AG08395 (cell line): ENCODE measurements around the gene HNRNPL.
A peak's percentile ranks its signal among the peaks of the same experiment; 100 is the strongest.
"Not testable (repeated sequence)": the region's sequence is repeated elsewhere in the genome, so short reads cannot be mapped to it uniquely, and the experiment has no call there.

ENCODE experiments used
- DNase-seq: peaks from one replicate; pipeline ENCODE4 v3.0.0; 2012; ENCODE audit warnings: mixed read lengths, low spot score

HNRNPL gene

DNA sequence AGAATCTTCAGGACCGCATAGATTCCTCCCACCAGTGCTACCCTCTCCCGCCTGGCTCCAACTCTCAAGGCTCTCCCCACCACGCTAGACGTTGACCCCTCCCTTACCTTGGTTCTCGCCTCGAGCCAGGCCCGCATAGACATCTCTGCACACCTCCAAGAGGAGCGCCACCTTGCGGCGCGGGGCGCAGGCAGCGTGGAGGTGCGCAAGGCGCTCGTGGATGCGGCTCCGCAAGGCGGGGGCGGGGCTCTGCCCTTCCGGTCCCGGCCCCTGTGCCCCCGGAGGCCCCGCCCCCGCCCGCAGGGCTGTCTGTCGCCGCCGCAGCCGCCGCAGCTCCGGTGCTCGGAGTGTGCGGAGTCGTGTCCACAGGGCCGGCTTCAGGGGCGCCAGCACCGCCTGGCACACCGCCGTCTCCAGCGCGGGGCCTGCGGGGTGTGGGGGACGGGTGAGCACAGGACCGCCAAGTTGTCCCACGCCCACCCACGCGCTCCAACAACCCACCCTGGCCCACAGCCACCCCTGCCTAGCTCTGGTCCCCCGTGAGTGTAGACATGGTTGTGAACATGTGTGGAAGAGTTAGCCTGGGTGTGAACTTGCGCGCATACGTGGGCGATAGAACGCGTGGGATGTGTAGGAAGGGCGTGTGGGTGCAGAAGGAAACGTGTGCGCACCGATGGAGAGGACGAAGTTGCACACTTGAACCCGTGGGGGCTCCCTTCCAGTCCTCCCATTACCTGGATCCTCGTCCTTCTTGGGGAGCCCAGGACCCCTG is 20.2 kb upstream of the HNRNPL start:
- DNase-seq, result peak; percentile 78

DNA sequence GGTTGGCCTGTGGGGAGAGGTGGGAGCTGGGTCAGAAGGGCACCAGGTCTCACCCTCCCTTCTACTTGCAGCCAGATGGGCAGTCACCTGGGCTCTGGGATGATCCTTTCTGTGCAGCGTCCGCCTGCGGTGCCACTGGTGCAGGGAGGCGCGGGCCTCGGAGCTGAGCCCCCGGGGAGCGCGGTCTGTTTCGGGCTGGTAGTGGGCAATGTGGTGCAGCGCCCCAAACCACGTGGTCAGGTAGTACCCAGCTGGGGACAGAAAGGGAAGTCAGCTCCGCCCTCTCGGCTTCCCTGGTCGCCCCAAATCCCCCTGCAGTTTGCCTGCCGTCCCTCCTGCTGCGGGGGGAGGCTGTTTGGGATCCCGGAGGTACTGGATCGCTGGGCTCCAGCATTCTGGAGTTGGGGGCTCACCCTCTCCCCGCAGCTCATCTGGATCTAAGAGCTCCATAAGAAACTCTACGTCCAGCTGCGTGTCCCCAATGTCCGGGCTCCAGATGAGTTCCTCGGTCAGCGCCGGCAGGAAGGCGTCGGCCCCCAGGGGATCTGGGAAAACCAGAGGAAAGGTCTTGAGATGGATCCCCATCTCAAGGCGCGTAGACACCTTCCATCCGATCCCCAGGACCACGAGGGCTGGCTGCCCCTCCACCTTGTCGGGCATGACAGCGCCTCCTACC is 19.5 kb upstream of the HNRNPL start:
- DNase-seq, result peak; percentile 1

DNA sequence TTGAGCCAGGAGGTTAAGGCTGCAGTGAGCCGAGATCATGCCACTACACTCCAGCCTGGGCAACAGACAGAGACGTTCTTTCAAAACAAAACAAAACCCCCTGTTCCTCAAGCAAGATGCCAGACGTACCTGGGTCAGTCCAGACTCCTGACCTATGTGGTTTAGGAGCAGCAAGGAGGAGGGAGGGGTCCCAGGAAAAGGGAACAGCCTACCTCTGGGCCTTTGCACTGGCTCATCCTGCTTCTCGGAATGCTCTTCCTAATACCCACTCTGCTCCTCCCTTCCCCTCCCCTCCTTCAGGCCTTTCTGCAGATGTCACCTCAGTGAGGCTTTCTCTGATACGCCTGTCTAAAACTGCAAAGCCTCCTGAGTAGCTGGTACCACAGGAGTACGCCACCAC is 18.8 kb upstream of the HNRNPL start:
- no peak for DNase-seq

DNA sequence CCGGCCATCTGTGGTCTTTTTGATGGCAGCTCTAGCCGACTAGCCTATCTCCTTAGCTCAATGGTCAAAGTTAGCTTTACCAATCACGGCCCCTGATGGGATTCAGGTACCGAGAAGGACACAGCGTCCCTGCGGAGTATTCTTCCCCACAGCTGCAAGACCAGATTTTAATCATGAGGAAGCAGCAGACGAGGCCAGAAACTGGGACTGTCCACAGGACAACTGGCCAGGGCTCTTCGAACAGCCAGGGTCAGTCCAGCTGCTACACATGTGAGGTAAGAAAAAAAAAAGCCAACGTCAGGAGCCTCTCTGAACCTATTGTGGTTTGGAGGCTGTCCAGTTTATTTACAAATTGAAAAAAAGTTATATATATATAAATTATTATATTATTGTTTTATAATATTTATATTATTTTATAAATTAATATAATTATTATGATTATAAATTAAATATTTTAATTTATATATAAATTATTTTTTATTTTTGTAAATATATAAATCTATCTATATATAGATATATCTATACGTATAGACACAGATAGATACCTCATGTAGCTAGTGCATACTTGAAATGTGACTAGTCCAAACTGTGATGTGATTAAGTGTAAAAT is 17.5 kb upstream of the HNRNPL start:
- no peak for DNase-seq

DNA sequence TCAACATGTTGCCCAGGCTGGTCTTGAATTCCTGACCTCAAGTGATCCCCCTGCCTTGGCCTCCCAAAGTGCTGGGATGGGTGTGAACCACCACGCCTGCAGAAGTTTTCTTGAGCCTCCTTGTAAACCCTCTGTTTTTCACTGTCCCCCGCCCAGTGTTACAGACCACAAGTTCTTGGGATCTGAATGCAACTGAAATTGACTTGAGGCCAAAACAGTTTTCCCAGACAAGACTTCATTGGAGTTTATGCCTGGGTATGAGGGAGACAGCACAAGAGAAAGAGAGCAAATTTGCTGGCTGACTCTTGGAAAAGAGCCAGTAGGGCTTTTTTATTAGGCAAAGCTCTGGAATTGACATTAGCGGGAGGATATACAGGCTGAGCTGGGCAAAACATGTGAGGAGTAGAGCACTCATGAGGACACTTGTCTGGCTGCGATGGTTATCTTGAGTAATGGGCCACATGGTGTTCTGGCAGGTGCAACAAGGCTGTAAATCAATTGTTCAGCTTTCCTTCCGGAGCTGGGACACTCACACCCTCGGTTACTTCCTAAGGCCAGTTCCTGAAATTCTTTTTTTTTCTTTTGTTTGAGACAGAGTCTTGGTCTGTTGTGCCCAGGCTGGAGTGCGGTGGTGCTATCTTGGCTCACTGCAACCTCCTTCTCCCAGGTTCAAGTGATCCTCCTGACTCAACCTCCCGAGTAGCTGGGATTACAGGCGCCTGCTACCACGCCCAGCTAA is 12.7 kb upstream of the HNRNPL start:
- DNase-seq, result no peak

DNA sequence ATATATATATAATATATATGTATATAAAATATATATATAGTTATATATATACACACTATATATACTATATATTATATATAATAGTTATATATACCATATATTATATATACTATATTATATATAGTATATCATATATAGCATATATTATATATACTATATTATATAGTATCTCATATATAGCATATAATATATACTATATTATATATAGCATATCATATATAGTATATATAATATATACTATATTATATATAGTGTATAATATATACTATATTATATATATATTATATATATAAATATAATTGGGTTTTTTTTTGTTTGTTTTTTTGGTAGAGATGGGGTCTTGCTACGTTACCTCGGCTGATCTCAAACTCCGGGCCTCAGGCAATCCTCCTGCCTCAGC is 11.6 kb upstream of the HNRNPL start:
- DNase-seq, result no peak

DNA sequence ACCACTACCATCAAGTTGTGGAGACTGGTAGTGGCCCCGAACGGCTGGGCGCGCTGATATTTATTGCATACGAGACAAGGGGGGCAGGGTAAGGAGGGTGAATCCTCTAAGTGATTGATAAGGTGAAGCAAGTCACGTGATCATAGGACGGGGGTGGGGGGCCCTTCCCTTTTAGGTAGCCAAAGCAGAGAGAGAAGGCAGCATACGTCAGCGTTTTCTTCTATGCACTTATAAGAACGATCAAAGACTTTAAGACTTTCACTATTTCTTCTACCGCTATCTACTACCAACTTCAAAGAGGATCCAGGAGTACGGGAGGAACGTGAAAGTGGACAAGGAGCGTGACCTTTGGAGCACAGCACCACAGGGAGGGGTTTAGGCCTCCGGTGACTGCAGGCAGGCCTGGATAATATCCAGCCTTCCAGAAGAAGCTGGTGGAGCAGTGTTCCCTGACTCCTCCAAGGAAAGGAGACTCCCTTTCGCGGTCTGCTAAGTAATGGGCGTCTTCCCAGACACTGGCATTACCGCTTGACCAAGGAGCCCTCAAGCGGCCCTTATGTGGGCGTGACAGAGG is 9.9 kb upstream of the HNRNPL start:
- not testable (repeated sequence) for DNase-seq

DNA sequence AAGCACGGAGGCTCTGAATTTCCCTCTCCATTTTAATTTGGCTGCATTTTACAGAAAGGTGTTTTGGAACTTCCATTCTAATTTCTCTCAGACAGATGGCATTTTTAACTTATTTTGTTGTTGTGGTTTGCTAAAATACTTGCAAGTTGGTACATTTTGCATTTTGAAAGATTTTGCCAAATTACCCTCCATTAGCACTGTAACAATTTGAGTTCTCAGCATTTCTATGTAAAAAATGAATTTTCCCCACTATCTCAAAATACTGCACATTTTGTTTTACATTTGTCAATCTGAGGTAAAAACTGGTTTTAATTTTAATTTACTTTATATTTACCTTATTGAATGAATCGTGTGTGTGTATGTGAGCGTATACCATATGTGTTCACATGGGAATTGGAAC is 7.0 kb upstream of the HNRNPL start:
- no peak for DNase-seq

DNA sequence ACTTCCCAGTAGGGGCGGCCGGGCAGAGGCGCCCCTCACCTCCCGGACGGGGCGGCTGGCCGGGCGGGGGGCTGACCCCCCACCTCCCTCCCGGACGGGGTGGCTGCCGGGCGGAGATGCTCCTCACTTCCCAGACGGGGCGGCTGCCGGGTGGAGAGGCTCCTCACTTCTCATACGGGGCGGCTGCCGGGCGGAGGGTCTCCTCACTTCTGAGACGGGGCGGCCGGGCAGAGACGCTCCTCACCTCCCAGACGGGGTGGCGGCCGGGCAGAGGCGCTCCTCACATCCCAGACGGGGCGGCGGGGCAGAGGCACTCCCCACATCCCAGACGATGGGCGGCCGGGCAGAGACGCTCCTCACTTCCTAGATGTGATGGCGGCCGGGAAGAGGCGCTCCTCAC is 6.0 kb upstream of the HNRNPL start:
- DNase-seq, result not testable (repeated sequence)

DNA sequence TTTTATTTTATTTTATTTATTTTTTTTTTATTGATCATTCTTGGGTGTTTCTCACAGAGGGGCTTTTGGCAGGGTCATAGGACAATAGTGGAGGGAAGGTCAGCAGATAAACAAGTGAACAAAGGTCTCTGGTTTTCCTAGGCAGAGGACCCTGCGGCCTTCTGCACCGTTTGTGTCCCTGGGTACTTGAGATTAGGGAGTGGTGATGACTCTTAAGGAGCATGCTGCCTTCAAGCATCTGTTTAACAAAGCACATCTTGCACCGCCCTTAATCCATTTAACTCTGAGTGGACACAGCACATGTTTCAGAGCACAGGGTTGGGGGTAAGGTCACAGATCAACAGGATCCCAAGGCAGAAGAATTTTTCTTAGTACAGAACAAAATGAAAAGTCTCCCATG is 5.2 kb upstream of the HNRNPL start:
- not testable (repeated sequence) for DNase-seq

DNA sequence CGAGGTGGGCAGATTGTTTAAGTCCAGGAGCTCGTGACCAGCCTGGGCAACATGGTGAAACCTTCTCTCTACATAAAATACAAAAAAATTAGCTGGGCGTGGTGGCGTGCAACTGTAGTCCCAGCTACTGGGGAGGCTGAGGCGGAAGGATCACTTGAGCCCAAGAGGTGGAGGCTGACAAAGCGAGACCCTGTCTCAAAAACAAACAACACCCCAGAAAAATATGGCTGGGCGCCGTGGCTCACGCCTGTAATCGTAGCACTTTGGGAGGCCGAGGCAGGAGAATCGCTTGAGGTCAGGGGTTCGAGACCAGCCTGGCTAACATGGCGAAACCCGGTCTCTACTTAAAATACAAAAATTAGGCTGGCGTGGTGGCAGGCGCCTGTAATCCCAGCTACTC is 3.4 kb upstream of the HNRNPL start:
- DNase-seq, result no peak

DNA sequence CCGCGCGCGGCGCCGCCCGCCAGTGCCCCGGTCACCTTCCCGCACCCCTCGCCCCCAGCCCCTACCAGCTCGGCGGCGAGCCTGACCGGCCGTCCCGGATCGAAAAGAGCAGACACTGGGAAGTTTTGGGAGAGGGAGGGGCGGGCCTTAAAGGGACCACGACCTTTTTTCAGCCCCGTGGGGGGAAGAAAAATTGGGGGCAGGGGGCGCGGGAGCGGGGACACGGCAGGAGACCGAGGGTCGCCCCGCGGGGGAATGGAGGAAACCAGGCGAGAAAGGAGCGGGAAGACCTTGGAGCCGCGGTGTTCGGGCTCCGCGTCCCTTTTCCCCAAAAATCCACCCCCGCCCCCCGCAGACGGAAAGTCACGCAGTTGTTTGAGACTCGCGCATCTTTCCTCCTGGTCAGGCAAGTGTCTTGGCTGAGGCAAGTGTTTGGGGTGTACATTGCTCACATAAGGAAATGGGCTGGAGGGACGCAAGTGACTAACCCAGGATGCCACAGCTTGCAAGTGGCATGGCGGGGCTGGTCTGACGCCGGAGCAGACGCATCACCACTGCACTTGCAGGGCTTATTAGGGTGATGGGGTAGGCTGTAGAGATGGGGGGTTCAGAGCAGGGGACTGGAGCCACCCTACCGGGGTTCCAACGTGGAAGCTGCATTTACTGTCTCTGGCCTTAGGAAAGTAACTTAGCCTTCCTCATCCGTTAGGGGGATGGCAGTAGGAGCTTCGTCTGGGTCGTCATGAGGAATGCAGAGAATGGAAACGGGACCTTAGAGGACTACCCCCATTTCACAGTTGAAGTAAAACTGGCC is 2.7 kb upstream of the HNRNPL start:
- peak; percentile 62 for DNase-seq

DNA sequence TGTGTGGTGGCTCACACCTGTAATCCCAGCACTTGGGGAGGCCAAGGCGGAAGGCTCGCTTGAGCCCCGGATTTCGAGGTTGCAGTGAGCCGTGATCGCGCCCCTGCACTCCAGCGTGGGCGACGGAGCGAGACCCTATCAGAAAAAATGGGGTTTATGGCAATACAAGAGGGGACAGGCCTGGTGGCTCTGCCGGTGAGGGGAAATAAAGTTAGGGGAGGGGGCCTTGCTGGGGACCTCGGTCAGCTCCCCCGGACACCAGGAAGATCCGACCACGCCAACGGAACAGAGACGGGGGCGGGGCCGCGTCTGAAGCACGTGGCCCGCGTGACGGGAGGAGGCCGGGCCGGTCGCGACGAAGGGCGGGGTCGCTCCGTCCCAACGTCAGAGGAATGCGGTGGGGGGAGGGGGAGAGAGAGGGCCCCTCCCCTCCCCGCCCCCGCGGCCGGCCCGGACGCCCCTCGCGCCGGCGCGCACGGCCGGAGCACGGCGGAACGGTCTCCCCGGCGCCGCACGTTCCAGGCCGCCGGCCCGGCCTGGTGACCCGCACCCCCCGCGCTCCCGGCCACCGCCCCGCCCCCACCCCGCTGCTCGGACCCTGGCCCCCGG is 1.9 kb upstream of the HNRNPL start:
- peak; percentile 94 for DNase-seq

DNA sequence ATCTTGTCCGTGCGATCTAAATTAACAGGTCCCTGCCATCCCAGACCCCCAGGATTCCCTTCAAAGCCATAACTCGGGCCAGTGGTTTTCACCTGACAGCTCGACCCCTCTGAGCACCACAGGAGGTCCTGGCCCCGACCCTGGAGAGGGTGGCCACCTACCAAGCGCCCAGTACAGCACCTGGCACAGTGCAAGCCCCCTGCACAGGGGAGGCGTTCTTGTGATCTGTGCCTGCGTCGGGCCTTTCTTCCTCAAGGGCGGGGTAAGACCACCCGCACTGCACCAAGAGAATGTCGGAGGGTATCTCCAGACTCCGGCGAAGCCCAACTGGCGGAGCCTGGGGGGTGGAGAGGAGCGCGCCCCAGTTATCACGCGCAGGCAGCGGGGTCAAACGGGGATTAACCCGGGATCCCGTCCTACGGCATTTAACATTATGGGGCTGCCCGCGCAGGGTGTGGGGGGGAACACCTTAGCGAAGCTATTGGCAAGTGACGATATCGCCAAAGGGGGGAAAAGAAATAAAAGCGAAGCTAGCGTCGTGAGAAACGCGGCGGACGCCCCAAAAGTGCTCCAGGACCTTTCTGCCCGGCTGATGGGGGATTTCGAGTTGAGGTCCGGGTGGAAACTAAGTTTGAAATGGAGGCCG is 1.3 kb upstream of the HNRNPL start:
- no peak for DNase-seq

DNA sequence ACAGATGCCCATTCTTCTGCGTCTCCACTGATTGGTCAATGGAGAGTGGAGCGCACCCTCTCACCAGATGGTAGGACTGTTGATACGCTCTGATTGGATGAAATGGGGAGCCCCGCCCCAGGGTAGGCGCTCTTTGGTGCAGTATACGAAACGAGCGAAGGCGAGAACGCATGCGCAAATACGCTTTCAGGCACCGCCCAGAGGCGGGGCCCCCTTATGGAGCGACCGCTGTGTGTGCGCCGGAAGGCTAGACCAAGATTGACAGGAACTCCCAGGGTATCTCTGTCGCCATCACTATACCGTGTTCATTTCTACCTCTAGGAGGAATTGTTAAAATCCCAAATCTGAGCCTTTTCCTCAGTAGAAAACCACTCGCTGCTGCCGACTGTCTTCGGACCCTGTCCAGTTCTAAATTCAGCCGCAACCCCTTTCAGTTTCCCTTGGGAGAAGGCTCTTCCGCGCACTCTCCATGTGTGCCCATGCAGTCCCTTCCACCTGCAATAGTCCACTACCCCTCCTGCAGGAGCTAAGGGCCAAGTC is 720 bp upstream of the HNRNPL start:
- peak; percentile 99 for DNase-seq

DNA sequence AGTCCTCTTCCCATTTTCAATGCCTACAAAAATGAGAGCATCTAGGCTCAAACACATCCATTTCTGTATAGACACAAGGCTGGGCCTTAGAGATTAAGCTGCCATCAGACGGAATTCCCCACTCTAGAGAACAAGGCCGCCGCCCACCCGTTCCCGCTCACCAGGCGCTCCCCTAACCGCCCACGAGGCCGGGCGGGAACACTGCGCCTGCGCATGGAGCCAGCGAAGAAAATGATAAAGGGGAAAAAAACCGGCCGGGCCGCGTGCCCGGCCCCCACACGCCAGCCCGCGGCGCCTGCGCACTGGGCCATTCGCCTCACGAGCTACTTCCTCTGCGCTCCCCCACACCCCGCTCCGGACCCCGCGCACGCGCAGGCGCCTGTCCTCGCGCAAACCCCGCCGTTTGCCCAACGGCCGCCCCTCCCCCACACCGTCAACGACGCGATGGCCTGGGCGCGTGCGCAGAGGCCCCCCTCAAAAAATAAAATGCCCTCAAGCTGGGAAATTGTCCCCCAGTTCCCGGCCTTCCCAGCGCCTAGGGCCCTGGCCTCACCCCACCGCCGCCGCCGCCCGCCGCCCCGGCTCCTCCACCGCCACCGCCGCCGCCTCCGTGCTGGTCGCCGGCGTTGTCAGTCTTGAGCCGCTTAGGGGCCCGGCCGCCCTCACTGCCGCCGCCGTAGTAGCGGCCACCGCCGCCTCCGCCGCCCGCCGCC is 483 bp downstream of the HNRNPL start:
- DNase-seq, result peak; percentile 99

DNA sequence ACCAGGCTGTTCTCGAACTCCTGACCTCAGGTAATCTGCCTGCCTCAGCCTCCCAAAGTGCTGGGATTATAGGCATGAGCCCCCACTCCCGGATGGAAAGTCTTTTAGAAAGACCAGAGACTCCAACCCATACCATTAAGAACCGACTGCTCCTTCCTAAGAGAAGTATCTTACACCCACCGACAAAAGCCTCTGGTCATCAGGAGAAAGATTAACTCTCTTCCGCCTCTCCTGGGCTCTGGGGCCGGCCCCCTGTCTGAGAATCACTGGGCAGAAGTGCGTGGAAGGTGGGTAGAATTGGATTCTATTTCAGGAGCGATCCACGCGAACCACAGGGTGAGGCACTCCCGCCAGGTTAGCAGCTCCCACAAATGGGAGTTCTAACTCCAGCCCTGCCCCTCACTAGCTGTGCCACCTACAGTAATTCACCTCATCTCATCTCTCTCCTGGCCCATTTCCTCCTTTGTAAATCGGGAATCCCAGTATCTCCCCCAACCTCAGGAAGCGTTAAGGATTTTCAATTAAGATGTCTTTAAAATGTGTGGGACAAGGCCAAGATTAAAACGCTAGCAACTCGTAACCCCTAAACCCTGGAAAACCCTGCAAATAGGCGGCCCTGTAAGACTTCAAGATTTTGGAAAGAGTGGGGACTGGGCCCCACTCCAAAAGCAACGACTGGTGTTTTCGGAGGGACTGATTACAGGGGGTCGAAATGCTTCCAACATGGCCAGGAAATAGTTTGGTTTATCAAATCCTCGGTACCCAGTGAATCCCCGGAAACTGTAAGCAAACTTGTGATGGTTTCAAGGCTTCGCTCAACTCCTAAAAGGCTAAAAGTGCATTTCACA is 1.3 kb downstream of the HNRNPL start:
- DNase-seq, result no peak

DNA sequence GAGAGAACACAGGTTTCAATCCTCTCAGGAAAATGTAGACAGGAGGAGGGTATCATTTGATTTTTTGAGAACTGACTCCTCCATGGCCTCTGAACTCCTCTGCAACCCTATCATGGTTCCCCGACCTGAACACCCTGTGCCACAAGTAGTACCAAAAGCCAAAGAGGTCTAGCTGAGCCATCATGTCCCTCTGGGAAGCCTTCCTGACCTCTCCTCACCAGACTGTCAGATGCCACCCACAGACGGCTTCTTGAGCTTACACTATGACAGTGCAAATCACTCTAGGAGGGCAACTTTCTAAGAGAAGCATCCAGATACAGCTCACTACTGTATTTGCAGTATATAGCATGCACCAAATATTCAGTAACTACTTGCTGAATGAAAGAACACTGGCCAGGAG is 3.7 kb downstream of the HNRNPL start:
- no peak for DNase-seq
